Right lung (tissue), 10 donors: Measurements from ENCODE around the gene DYNC2H1. TPM values are rescaled to one million over a fixed set of nuclear protein-coding genes. Genes with fewer than 3 reads are reported as not detected.

Experiments used
- DNase-seq, 2 donors: peaks; one replicate each; pipeline ENCODE4 v3.0.0-alpha.2; 2013
- long read RNA-seq, 8 donors: transcript quantifications; one replicate each; lab custom pipeline, GENCODE V29; 2026
- polyA plus RNA-seq, 5 donors: library from polyadenylated mRNA; unstranded; fragments of 120-200 nt; gene quantifications; one replicate each; pipeline versions ENCODE4 v1.2.1 to v1.2.3, GENCODE V29; 2013; ENCODE audit warnings: inconsistent platforms in 1 of 5, low replicate concordance in 1 of 5; ENCODE audit not compliant: insufficient read length in 5 of 5, insufficient read depth in 1 of 5

DYNC2H1 gene
- 10 to 100 TPM; 26.2 to 36.6 (median 35.4) TPM for polyA plus RNA-seq
- long read RNA-seq, donor 1, partial matches to known transcripts, result 8 of 10 reads
- long read RNA-seq, donor 1, other reads (novel, unspliced or antisense), result 0 of 10 reads
- long read RNA-seq, donor 2, partial matches to known transcripts, result 0 of 3 reads
- long read RNA-seq, donor 2, other reads (novel, unspliced or antisense), result 0 of 3 reads
- long read RNA-seq, donor 3, partial matches to known transcripts, result 7 of 8 reads
- long read RNA-seq, donor 3, other reads (novel, unspliced or antisense), result 0 of 8 reads
- long read RNA-seq, donor 4, partial matches to known transcripts, result 0 of 1 reads
- long read RNA-seq, donor 4, other reads (novel, unspliced or antisense), result 0 of 1 reads
- long read RNA-seq, donor 5, partial matches to known transcripts, result 0 of 1 reads
- long read RNA-seq, donor 5, other reads (novel, unspliced or antisense), result 0 of 1 reads
- long read RNA-seq, donor 6, partial matches to known transcripts, result 0 of 1 reads
- long read RNA-seq, donor 6, other reads (novel, unspliced or antisense), result 0 of 1 reads
- long read RNA-seq, donor 7, result 0 reads
- long read RNA-seq, donor 8, result 0 reads

- DNase-seq, result peak; percentile 93 to 94
These were observed at the start of gene DYNC2H1 for GRCh38 chr11:103108933-103109817. DYNC2H1 (plus strand) TSS chr11:103109426; CDS start chr11:103109575, 149 bp downstream.

DNA sequence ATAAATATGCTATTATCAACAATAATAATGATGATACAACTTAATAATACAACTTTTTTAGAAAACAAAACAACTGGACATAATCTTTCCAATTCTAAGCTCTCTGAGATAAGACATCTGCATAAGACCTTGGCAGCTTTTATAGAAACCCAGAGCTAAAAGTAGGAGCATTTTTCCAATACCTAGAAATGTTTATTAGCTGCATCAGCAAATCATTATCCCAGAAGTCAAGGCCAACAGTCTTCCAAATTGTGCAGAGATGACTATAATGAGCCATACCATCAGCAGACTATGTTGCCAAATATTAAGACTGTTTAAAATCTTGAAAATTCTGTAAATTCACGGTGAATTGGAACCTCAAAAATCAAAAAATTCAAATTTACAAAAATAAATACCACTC lies 47.6 kb upstream of the DYNC2H1 start:
- no peak for DNase-seq

DNA sequence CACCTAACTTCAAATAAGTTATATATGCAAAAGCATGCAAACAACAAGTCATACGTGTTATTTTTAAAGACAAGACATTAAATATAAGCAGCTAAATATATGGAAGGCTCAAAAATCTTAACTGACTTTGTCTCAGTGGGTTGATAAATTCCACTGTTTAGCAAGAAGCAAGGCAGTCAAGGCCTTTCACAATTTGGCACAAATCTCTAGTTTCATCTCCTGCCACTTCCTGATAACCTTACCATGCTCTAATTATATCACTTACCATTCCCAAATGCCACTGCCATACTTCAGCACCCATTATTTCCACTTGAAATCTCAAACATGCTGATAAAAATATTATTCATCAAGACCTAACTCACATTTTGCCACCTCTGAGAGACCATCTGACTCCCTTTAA lies 42.1 kb upstream of the DYNC2H1 start:
- no peak for DNase-seq

DNA sequence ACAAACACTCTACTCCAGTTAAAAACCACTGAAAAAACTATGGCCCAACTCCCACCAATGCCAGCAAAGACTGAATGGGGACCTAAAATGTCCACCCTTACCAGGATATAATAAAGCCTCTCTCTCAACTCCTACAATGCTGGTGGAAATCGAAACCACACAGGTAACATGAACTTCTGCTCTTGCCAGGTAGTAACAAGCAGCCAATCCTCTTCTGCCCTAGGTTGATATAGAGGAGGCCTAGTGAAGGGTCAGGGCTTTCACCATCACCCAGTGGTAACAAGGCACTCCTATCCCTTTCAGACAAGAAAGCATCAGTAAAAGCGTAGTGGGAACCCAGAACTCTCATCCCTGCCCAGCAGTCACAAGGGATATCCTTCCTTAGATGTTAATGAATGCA lies 39.9 kb upstream of the DYNC2H1 start:
- no peak for DNase-seq

- DNase-seq, result no peak
These were observed 39.1 kb upstream of the DYNC2H1 start for GRCh38 chr11:103070142-103070541.

GRCh38 chr11:103071008-103071407 lies 38.2 kb upstream of the DYNC2H1 start:
- no peak for DNase-seq

DNA sequence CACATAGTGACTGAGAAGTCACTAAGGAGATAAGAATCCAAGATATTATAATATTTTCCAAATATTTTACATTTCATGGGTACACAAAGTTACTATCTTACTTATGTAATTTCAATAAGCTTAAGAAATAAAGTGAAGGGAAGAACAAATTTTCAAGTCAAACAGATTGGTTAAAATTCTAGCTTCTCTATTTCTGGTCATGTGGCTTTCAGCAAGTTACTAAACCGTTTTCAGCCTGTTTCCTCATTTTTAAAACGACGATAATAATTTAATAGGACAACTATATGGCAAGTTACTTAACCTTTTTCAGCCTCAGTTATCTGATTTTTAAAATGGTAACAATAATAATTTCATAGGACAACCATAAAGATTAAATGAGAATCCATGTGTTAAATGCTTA lies 32.9 kb upstream of the DYNC2H1 start:
- no peak for DNase-seq

DNA sequence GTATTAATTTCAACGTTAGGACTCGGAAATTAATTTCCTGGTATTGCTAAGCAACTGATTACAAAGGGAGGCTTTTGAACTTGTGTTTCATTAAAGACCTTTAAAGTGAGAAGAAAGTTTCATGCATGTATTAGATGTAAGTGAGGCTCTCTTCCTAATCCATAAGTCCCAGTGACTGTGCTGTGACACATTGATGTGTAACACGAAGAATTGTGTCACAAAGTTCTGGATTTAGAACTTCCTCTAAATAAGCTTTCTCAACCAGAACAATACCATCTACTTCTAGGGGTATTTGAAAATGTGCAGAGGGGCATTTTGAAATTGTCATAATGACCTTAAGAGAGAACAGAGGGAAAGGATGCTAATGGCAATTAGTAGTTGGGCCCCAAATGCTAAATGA lies 31.7 kb upstream of the DYNC2H1 start:
- no peak for DNase-seq

- no peak for DNase-seq
These were observed 30.5 kb upstream of the DYNC2H1 start for GRCh38 chr11:103078710-103079109.

DNA sequence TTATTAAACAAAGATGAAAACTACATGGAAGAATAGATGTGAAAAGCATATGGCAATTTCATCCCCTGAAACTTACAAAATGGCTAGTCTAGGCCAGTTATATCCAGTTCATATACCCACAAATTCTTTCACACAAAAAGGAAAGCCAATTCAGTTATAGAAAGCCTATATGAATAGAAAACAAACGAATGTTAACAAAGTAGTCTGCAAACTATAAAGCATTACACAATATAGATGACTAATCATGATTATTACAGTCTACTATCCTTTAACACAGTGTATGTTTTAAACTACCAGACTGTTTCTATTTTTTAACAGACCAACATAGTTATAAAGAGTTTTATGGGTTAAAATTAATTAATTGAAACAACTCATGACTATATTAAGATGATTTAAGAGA lies 29.4 kb upstream of the DYNC2H1 start:
- no peak for DNase-seq

GRCh38 chr11:103085758-103086365 lies 23.4 kb upstream of the DYNC2H1 start:
- no peak for DNase-seq

DNA sequence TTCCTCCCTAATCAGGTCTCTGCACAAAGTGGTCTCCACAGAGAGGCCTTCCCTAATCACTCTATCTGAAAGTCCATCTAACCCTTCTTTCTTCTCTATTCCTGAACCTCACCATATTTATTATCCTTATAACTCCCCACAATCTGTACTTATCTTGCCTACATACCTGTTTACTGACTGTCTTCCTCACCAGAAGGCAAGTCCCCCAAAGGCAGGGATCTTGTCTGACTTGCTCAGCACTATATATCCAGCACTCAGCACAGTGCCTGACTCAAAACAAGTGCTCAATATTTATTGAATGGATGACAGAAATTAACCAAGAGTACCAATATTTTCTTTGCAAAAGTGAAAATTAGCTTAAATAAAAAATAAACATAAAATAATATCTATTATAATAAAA lies 22.8 kb upstream of the DYNC2H1 start:
- DNase-seq, result no peak

DNA sequence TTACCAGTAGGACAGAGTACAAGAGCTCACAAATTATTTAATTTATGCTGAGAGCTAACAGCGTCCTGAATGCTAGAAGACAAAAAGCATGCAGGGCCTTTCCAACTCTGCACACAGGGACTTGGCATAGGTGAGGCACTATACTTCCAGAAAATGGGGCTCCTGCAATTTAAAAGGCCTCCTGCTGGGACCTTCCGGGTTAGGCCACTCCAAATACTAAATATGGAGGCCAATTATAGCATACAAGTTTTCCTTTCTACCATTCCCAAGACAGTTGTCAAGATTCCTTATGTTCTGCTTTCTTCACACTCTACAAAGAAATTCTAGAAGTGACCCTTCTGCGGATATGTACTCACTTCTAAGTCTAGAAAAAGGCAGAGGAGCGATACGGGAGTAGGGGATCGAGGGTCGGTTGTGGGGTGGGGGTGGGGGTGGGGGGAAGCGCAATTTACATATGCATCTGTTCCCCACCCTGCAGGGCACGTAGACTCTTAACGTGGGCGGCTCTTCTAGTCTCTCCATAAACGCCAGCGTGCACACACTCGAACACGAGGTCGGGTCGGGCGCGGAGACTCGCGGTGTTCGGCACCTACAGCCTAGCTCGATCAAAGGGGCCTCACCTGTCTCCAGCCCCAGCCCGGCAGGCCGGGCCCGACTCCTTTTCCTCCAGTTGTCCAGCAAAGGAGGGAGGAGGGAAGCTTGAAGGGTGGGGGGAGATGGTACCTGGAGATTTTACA lies 18.0 kb upstream of the DYNC2H1 start:
- peak; percentile 18 for DNase-seq

- peak; percentile 92 to 94 for DNase-seq
These were observed 17.3 kb upstream of the DYNC2H1 start, which contains the start of gene DCUN1D5 for GRCh38 chr11:103091801-103092524. DCUN1D5 (minus strand) TSS chr11:103092160; CDS start chr11:103091872, 288 bp downstream.

DNA sequence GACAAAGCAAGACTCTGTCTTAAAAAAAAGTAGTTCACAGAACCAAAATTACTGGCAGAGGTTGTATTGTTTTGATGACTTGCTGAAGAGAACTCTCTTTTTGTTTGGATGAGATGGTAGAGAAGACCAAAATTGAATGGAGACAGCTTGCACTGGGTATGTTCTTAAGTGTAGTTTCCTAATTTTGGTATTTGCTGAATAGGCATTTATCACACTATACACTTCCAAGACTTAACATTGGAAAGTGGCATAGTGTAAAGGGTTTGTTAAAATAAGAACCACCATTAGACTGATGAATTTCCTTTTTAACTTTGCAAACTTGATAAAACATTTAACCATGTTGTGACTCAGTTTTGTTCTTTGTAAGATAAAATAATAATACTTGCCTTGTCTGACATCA lies 11.9 kb upstream of the DYNC2H1 start:
- DNase-seq, result no peak

DNA sequence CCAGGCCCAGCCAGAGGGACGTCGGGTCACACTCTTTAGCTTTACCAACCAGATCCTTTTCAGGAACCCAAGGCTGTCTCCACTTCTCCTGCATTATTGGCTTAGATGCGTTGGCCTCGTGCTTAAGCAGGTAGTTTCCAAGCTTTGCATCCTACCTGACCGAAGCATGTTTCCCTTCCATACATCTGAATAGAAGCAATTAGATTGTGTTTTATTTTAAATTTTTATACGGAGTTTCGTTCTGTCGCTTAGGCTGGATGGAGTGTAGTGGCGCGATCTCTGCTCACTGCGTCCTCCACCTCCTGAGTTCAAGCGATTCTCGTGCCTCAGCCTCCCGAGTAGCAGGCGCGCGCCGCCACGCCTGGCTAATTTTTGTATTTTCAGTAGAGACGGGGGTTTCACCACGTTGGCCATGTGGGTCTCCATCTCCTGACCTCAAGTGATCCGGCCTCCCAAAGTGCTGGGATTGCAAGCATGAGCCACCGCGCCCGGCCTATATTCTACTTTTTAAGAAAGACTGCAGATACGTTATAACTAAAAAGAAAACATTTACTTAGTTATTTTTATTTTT lies 677 bp downstream of the DYNC2H1 start:
- DNase-seq, result no peak

- DNase-seq, result peak in 1 of 2 donors; percentile 6
These were observed 1.2 kb downstream of the DYNC2H1 start for GRCh38 chr11:103110391-103110790.

- no peak for DNase-seq
These were observed 2.2 kb downstream of the DYNC2H1 start for GRCh38 chr11:103111400-103111799.

GRCh38 chr11:103112364-103112763 lies 3.1 kb downstream of the DYNC2H1 start:
- DNase-seq, result no peak

DNA sequence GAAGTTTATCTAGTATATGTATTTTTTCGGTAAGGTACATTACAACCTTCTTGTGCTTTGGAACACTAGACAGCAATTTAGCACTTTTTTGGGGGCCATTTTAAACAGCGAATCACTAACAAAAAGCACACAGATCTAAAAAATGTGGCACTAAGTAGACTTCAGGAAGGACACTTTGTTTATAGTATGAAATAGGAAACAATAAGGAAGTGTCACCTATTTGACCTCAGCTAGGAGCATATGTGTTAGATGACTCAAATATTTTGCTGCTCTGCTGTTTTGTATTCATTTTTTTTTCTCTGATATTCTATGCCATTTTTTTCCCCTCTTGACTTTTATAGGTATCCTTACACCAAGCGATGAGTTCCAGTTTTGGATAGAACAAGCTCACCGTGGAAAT lies 5.6 kb downstream of the DYNC2H1 start:
- no peak for DNase-seq
